IMR-90 (cell line): ENCODE data around the gene GZMM. TPM values are rescaled to one million over a fixed set of nuclear protein-coding genes. Genes with fewer than 3 reads are reported as not detected.

Experiments used
- ATAC-seq: fragments of 200-7000 bp; cut with Tn5 transposase; 2 replicates; pipeline ENCODE4 v1.9.1; 2020; ENCODE audit warnings: low read depth, mild to moderate bottlenecking, moderate library complexity
- BruUV-seq: library from RNA; stranded (reverse); fragments of 400-500 nt; replicated peaks from 2 replicates; lab custom pipeline; 2021; lab: Mats Ljungman, UMichigan
- CTCF ChIA-PET: fragments of 300-600 bp; formaldehyde crosslinking; extraction: SDS; loops from one replicate; lab custom pipeline; 2021; ENCODE audit warnings: antibody characterized with exemption; lab: Yijun Ruan, JAX
- POLR2A ChIA-PET: fragments of 300-600 bp; sonication (Branson Sonifier 250); formaldehyde crosslinking; loops from one replicate; lab custom pipeline; 2022; ENCODE audit warnings: antibody characterized with exemption; ENCODE audit not compliant: unreplicated experiment; lab: Charles Lee
- DNase-seq: peaks from one replicate; pipeline ENCODE4 v3.0.0; 2013
- H2AFZ ChIP-seq: replicated peaks from 2 replicates; pipeline ENCODE3; 2013; ENCODE audit warnings: low read length, mild to moderate bottlenecking; ENCODE audit not compliant: poor library complexity
- H2AK5ac ChIP-seq: 2 replicates; pipeline ENCODE4 v1.6.1; 2013; ENCODE audit warnings: low read depth, low read length, inconsistent platforms
- H2AK9ac ChIP-seq: replicated peaks from 2 replicates; pipeline ENCODE3; 2013; ENCODE audit warnings: mild to moderate bottlenecking, low read depth, low read length, moderate library complexity; ENCODE audit not compliant: poor library complexity
- H2BK120ac ChIP-seq: 2 replicates; pipeline ENCODE4 v1.6.1; 2013; ENCODE audit warnings: low read depth, low read length, inconsistent platforms
- H2BK15ac ChIP-seq: 3 replicates; pipeline ENCODE4 v1.6.1; 2013; ENCODE audit warnings: low read depth, low read length, inconsistent platforms
- H2BK20ac ChIP-seq: 2 replicates; pipeline ENCODE4 v1.6.1; 2013; ENCODE audit warnings: low read depth, mild to moderate bottlenecking, inconsistent platforms, low read length, moderate library complexity
- H2BK5ac ChIP-seq: 2 replicates; pipeline ENCODE4 v1.6.1; 2013; ENCODE audit warnings: mild to moderate bottlenecking, low read depth, low read length, inconsistent platforms; ENCODE audit not compliant: poor library complexity, severe bottlenecking
- H3K14ac ChIP-seq: replicated peaks from 2 replicates; pipeline ENCODE4 v1.6.1; 2013; ENCODE audit warnings: low read depth, low read length, inconsistent platforms
- H3K18ac ChIP-seq: 2 replicates; pipeline ENCODE4 v1.6.1; 2013; ENCODE audit warnings: low read depth, low read length, control low read depth
- H3K23ac ChIP-seq: 2 replicates; pipeline ENCODE4 v1.6.1; 2013; ENCODE audit warnings: low read depth, low read length, inconsistent platforms
- H3K27ac ChIP-seq: 2 replicates; pipeline ENCODE4 v1.5.1; 2013; ENCODE audit warnings: mild to moderate bottlenecking, control low read depth, low read length; ENCODE audit not compliant: insufficient read depth
- H3K27me3 ChIP-seq: 2 replicates; pipeline ENCODE4 v1.6.1; 2013; ENCODE audit warnings: low read length; ENCODE audit not compliant: control insufficient read depth, insufficient read depth
- H3K36me3 ChIP-seq: 2 replicates; pipeline ENCODE4 v1.6.1; 2013; ENCODE audit warnings: low read length, mixed read lengths; ENCODE audit not compliant: control insufficient read depth, insufficient read depth
- H3K4ac ChIP-seq: 2 replicates; pipeline ENCODE4 v1.6.1; 2013; ENCODE audit warnings: low read depth, low read length, inconsistent platforms
- H3K4me1 ChIP-seq: 2 replicates; pipeline ENCODE4 v1.6.1; 2013; ENCODE audit warnings: low read length, mixed read lengths; ENCODE audit not compliant: control insufficient read depth, insufficient read depth
- H3K4me2 ChIP-seq: 2 replicates; pipeline ENCODE4 v1.6.1; 2013; ENCODE audit warnings: low read depth, mild to moderate bottlenecking, control low read depth, low read length, moderate library complexity
- H3K4me3 ChIP-seq: 2 replicates; pipeline ENCODE4 v1.5.1; 2013; ENCODE audit warnings: low read depth, mild to moderate bottlenecking, control low read depth, low read length, moderate library complexity; ENCODE audit not compliant: insufficient read depth
- H3K56ac ChIP-seq: 2 replicates; pipeline ENCODE4 v1.6.1; 2013; ENCODE audit warnings: low read length, inconsistent platforms; ENCODE audit not compliant: insufficient read depth; ENCODE audit errors: extremely low read depth
- H3K79me1 ChIP-seq, 2 experiments: 2 replicates each; pipeline ENCODE4 v1.6.1; 2013; ENCODE audit warnings: low read length in 2 of 2, inconsistent platforms in 1 of 2, low read depth in 1 of 2
- H3K9ac ChIP-seq: 2 replicates; pipeline ENCODE4 v1.6.1; 2013; ENCODE audit warnings: low read depth, low read length, control low read depth
- H3K9me1 ChIP-seq: 2 replicates; pipeline ENCODE4 v1.6.1; 2013; ENCODE audit warnings: low read length, inconsistent platforms; ENCODE audit not compliant: insufficient read depth
- H3K9me3 ChIP-seq: 2 replicates; pipeline ENCODE4 v1.6.1; 2013; ENCODE audit warnings: low read length; ENCODE audit not compliant: control insufficient read depth, insufficient read depth
- H4K20me1 ChIP-seq: 2 replicates; pipeline ENCODE4 v1.6.1; 2013; ENCODE audit warnings: low read length, inconsistent platforms; ENCODE audit not compliant: insufficient read depth
- H4K5ac ChIP-seq: 2 replicates; pipeline ENCODE4 v1.6.1; 2013; ENCODE audit warnings: mild to moderate bottlenecking, low read depth, low read length, control low read depth
- H4K8ac ChIP-seq, 2 experiments: 2 replicates each; pipeline ENCODE4 v1.6.1; 2013; ENCODE audit warnings: low read depth in 2 of 2, low read length in 2 of 2, control low read depth in 1 of 2, inconsistent platforms in 1 of 2
- H4K91ac ChIP-seq: 2 replicates; pipeline ENCODE4 v1.6.1; 2013; ENCODE audit warnings: low read depth, low read length, inconsistent platforms; ENCODE audit not compliant: insufficient read depth
- CEBPB ChIP-seq: IDR thresholded peaks from 2 replicates; pipeline ENCODE4 v1.6.1; 2012; ENCODE audit warnings: low read depth, low read length, improper control_type of control experiment
- FOS ChIP-seq: fragments of 150-350 bp; IDR thresholded peaks from 2 replicates; pipeline ENCODE4 v1.6.1; 2016; ENCODE audit warnings: low read depth, low read length
- MAFK ChIP-seq: IDR thresholded peaks from 2 replicates; pipeline ENCODE4 v1.6.1; 2012; ENCODE audit warnings: low read depth, low read length, improper control_type of control experiment
- MAZ ChIP-seq: IDR thresholded peaks from 2 replicates; pipeline ENCODE4 v1.6.1; 2012; ENCODE audit warnings: low read depth, mild to moderate bottlenecking, low read length, improper control_type of control experiment, moderate library complexity, borderline replicate concordance
- NFE2L2 ChIP-seq: fragments of 150-350 bp; IDR thresholded peaks from 2 replicates; pipeline ENCODE4 v1.6.1; 2016; ENCODE audit warnings: low read depth, mild to moderate bottlenecking, low read length
- RAD21 ChIP-seq: IDR thresholded peaks from 2 replicates; pipeline ENCODE4 v1.6.1; 2012; ENCODE audit warnings: low read length, improper control_type of control experiment
- RCOR1 ChIP-seq: IDR thresholded peaks from 2 replicates; pipeline ENCODE4 v1.6.1; 2012; ENCODE audit warnings: mild to moderate bottlenecking, low read length, improper control_type of control experiment; ENCODE audit not compliant: insufficient replicate concordance
- RFX5 ChIP-seq: IDR thresholded peaks from 2 replicates; pipeline ENCODE4 v1.8.0; 2012; ENCODE audit warnings: low read depth, mild to moderate bottlenecking, low read length, moderate library complexity
- SMC3 ChIP-seq: fragments of 150-350 bp; IDR thresholded peaks from 2 replicates; pipeline ENCODE4 v1.6.1; 2016; ENCODE audit warnings: low read depth, mild to moderate bottlenecking, antibody characterized with exemption, low read length, moderate library complexity
- WGBS, 2 experiments: methylation state at CpG; one replicate each; pipeline versions ENCODE4 v1.1.5 to v1.1.7; 2013; ENCODE audit warnings: missing lambda C conversion rate in 2 of 2; ENCODE audit not compliant: insufficient read length in 1 of 2; ENCODE audit errors: extremely low coverage in 2 of 2; 5-methylcytosine and 5-hydroxymethylcytosine counted together
- dilution Hi-C: fragments of 300-500 bp; cut with HindIII; formaldehyde crosslinking; loops from one replicate; pipeline ENCODE4 v1.14.3; 2018; ENCODE audit warnings: low sequenced_read_pairs; ENCODE audit not compliant: unreplicated experiment
- in situ Hi-C: fragments of 300-500 bp; cut with MboI; formaldehyde crosslinking; loops from 3 replicates; pipeline ENCODE4 v1.14.3; 2019; ENCODE audit warnings: low sequenced_read_pairs, inconsistent platforms, mixed read lengths
- intact Hi-C: fragments of 100-400 bp; cut with micrococcal nuclease; formaldehyde crosslinking; loops from 2 replicates; pipeline ENCODE4 v1.10.0; 2022
- polyA plus RNA-seq, 3 experiments: library from polyadenylated mRNA; depleted of rRNA; stranded (reverse); fragments of >200 nt; gene quantifications; 2 replicates each; pipeline ENCODE4 v1.2.3, GENCODE V29; 2012; ENCODE audit warnings: low replicate concordance in 1 of 3
- total RNA-seq: library from RNA; depleted of rRNA; stranded (reverse); fragments of >200 nt; gene quantifications from 2 replicates; pipeline ENCODE4 v1.2.3, GENCODE V29; 2012
- TF ChIP-seq, protein P1 (sequence below): conservative IDR thresholded peaks from 2 replicates; pipeline ENCODE4 v1.5.1; 2012; ENCODE audit warnings: mild to moderate bottlenecking, low read depth, low read length, improper control_type of control experiment
- TF ChIP-seq, protein P2 (sequence below): fragments of 150-350 bp; IDR thresholded peaks from 2 replicates; pipeline ENCODE4 v1.6.1; 2016; ENCODE audit warnings: low read depth, mild to moderate bottlenecking, low read length, moderate library complexity, borderline replicate concordance

GZMM gene
- total and polyA plus RNA-seq, 2 of the 4 experiments (the other 2 are of a cell fraction), result 0.24 TPM; not detected in 1

DNA sequence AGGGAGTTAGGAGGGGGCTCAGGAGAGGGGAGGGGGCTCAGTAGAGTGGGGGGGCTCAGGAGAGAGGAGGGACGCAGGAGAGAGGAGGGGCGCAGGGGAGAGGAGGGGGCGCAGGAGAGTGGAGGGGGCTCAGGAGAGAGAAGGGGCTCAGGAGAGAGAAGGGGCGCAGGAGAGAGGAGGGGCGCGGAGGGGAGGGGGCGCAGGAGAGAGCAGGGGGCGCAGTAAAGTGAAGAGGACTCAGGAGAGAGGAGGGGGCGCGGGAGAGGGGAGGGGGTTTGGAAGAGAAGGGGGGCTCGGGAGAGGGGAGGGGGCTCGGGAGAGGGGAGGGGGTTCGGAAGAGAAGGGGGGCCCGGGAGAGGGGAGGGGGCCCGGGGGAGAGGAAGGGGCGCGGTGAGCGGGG is 46.9 kb upstream of the GZMM start:
- Histone ChIP-seq H2AK5ac (no peak overlapping the region), H3K4me2 (no peak overlapping the region), H3K27ac (no peak overlapping the region), H4K8ac (no peak overlapping the region), H2BK20ac (no peak overlapping the region), H3K9me1 (no peaks in the 10 kb centered on the region), H3K4me3 (no peak overlapping the region), H3K4me1 (no peaks in the 10 kb centered on the region; the same call in 1 of the 2 replicates), H3K4ac (no peak overlapping the region), H4K91ac (no peak overlapping the region), H3K27me3 (peaks cover 32% of the 10 kb centered on the region), H3K56ac (no peak overlapping the region), H3K23ac (no peak overlapping the region), H3K18ac (no peak overlapping the region), H3K79me1 (no peaks in the 10 kb centered on the region), H4K5ac (no peak overlapping the region), H2AK9ac (no peak overlapping the region), H2AFZ (no peak overlapping the region), H2BK15ac (no peak overlapping the region), H4K20me1 (no peaks in the 10 kb centered on the region), H2BK120ac (no peak overlapping the region), H2BK5ac (no peak overlapping the region), H3K36me3 (no peaks in the 10 kb centered on the region), H3K14ac (no peak overlapping the region), H3K9me3 (no peaks in the 10 kb centered on the region), H3K9ac (no peak overlapping the region)
- BruUV-seq, result no TSS peak
- ATAC-seq, result no peak
- in situ Hi-C loops, result no loop called here
- DNase-seq, result no peak
- dilution Hi-C loops, result no loop called here
- POLR2A ChIA-PET, result no interaction called here
- intact Hi-C loops, result no loop called here
- CTCF ChIA-PET, result no interaction called here
- 0% methylated on average over 3 of the region's 18 CpGs; no CpG with 5 or more reads in 1 of the 2 experiments for WGBS, 2 experiments
- TF ChIP-seq, protein P1, sequence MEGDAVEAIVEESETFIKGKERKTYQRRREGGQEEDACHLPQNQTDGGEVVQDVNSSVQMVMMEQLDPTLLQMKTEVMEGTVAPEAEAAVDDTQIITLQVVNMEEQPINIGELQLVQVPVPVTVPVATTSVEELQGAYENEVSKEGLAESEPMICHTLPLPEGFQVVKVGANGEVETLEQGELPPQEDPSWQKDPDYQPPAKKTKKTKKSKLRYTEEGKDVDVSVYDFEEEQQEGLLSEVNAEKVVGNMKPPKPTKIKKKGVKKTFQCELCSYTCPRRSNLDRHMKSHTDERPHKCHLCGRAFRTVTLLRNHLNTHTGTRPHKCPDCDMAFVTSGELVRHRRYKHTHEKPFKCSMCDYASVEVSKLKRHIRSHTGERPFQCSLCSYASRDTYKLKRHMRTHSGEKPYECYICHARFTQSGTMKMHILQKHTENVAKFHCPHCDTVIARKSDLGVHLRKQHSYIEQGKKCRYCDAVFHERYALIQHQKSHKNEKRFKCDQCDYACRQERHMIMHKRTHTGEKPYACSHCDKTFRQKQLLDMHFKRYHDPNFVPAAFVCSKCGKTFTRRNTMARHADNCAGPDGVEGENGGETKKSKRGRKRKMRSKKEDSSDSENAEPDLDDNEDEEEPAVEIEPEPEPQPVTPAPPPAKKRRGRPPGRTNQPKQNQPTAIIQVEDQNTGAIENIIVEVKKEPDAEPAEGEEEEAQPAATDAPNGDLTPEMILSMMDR, result no peak
- TF ChIP-seq CEBPB (no peak), RFX5 (no peak), MAFK (no peak), FOS (no peak), MAZ (no peak), RAD21 (no peak), RCOR1 (no peak), NFE2L2 (no peak), SMC3 (no peak)
- TF ChIP-seq, protein P2, sequence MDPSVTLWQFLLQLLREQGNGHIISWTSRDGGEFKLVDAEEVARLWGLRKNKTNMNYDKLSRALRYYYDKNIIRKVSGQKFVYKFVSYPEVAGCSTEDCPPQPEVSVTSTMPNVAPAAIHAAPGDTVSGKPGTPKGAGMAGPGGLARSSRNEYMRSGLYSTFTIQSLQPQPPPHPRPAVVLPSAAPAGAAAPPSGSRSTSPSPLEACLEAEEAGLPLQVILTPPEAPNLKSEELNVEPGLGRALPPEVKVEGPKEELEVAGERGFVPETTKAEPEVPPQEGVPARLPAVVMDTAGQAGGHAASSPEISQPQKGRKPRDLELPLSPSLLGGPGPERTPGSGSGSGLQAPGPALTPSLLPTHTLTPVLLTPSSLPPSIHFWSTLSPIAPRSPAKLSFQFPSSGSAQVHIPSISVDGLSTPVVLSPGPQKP, result no peak
